Measurements from ENCODE around the gene LPP.

- no peak for TF ChIP-seq CTCF (IDR thresholded peaks at IDR 0.05; ENCODE audit: low read length)
- TF ChIP-seq EZH2 (IDR thresholded peaks at IDR 0.05; ENCODE audit: borderline replicate concordance, low read length): no peak
These were observed 197.0 kb downstream of the LPP start for GRCh38 chr3:188350961-188351360.
